ENCODE data around the gene NCBP2L. TPM values are rescaled to one million over a fixed set of nuclear protein-coding genes. Genes with fewer than 3 reads are reported as not detected.

Gene NCBP2L
- total RNA-seq (2014; rRNA removed), result not detected in 2 replicates
- Bru-seq, nascent RNA, result percentile 4 among the genes with signal in this experiment
- percentile 4 among the genes with signal in this experiment for BruChase-seq, experiment 1, labeled RNA remaining after a 6-hour chase
- BruChase-seq, experiment 2, labeled RNA remaining after a 2-hour chase, result percentile 6 among the genes with signal in this experiment
- long read RNA-seq, result 0 reads

- ATAC-seq (no peak), DNase-seq (no peak)
- H4K20me1 ChIP-seq (ENCODE audit: low read length), result no peaks in the 10 kb centered on the region
- peak within 1 kb of the TSS; percentile 95 for H3K4me2 ChIP-seq (ENCODE audit: low read length)
- no peaks in the 10 kb centered on the region for H3F3A ChIP-seq (ENCODE audit: low read length, unreplicated experiment)
- peak within 1 kb of the TSS; percentile 84 for H2AFZ ChIP-seq (ENCODE audit: low read length)
- no peak within 1 kb of the TSS for H3K9ac ChIP-seq (ENCODE audit: low read length)
- H3K9me2 ChIP-seq (replicated peaks; ENCODE audit: low read length), result no peaks in the 10 kb centered on the region
- ChIA-PET CTCF (interaction anchor here (0.6 to 3.0 kb wide), 9 partner anchors 45 to 454 kb away, joined by 3 to 27 read pairs (median 3); no protein-coding TSS in a partner anchor), POLR2A (ENCODE audit: unreplicated experiment) (no interaction called here)
- intact Hi-C loops (cut with micrococcal nuclease), result loop anchor here (1.0 to 5.0 kb wide), 6 partner anchors 104 to 750 kb away; no protein-coding TSS in a partner anchor
- H3K9me3 ChIP-seq (ENCODE audit: low read length), result no peaks in the 10 kb centered on the region
- H3K4me3 ChIP-seq (ENCODE audit: low read length), result peak within 1 kb of the TSS; percentile 77
- no peaks in the 10 kb centered on the region for H3K36me3 ChIP-seq (ENCODE audit: low read depth, low read length)
- TF ChIP-seq EZH2 (IDR thresholded peaks at IDR 0.05; ENCODE audit: low read length, unreplicated experiment) (no peak), EZH2phosphoT487 (IDR thresholded peaks at IDR 0.05; ENCODE audit: borderline replicate concordance, low read length) (no peak)
- TF ChIP-seq, protein P1, sequence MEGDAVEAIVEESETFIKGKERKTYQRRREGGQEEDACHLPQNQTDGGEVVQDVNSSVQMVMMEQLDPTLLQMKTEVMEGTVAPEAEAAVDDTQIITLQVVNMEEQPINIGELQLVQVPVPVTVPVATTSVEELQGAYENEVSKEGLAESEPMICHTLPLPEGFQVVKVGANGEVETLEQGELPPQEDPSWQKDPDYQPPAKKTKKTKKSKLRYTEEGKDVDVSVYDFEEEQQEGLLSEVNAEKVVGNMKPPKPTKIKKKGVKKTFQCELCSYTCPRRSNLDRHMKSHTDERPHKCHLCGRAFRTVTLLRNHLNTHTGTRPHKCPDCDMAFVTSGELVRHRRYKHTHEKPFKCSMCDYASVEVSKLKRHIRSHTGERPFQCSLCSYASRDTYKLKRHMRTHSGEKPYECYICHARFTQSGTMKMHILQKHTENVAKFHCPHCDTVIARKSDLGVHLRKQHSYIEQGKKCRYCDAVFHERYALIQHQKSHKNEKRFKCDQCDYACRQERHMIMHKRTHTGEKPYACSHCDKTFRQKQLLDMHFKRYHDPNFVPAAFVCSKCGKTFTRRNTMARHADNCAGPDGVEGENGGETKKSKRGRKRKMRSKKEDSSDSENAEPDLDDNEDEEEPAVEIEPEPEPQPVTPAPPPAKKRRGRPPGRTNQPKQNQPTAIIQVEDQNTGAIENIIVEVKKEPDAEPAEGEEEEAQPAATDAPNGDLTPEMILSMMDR (conservative IDR thresholded peaks at IDR 0.05; ENCODE audit: low read depth, low read length), result no peak
- no peaks in the 10 kb centered on the region for H3K27me3 ChIP-seq (ENCODE audit: low read length)
- BruUV-seq (replicated peaks), result no TSS peak
- H3K4me1 ChIP-seq (ENCODE audit: insufficient read depth, low read length), result peaks cover 10% of the 10 kb centered on the region
- no peak within 1 kb of the TSS for H3K27ac ChIP-seq (ENCODE audit: low read length)
- no peaks in the 10 kb centered on the region for H3K79me2 ChIP-seq (ENCODE audit: low read length)
These were observed at the start of gene NCBP2L for GRCh38 chrX:107777536-107777832. TSS of gene NCBP2L (plus strand) at chrX:107777733. CDS start at chrX:107794221, 16,488 bp downstream.

GRCh38 chrX:107728371-107729099, 49.0 kb upstream of the NCBP2L start:
- H3K4me3 ChIP-seq (ENCODE audit: low read length), result no peak overlapping the region
- ChIA-PET POLR2A (ENCODE audit: unreplicated experiment) (no interaction called here), CTCF (no interaction called here)
- TF ChIP-seq EZH2 (IDR thresholded peaks at IDR 0.05; ENCODE audit: low read length, unreplicated experiment) (no peak), EZH2phosphoT487 (IDR thresholded peaks at IDR 0.05; ENCODE audit: borderline replicate concordance, low read length) (no peak)
- TF ChIP-seq, protein P1 (conservative IDR thresholded peaks at IDR 0.05; ENCODE audit: low read depth, low read length), result no peak
- no peaks in the 10 kb centered on the region for H4K20me1 ChIP-seq (ENCODE audit: low read length)
- DNase-seq (no peak), ATAC-seq (no peak)
- peaks cover 4% of the 10 kb centered on the region for H3F3A ChIP-seq (ENCODE audit: low read length, unreplicated experiment)
- peaks cover 67% of the 10 kb centered on the region for H3K4me1 ChIP-seq (ENCODE audit: insufficient read depth, low read length)
- no peaks in the 10 kb centered on the region for H3K9me3 ChIP-seq (ENCODE audit: low read length)
- no peak overlapping the region for H3K27ac ChIP-seq (ENCODE audit: low read length)
- no peak overlapping the region for H2AFZ ChIP-seq (ENCODE audit: low read length)
- H3K9me2 ChIP-seq (replicated peaks; ENCODE audit: low read length), result no peaks in the 10 kb centered on the region
- H3K9ac ChIP-seq (ENCODE audit: low read length), result no peak overlapping the region
- H3K27me3 ChIP-seq (ENCODE audit: low read length), result no peaks in the 10 kb centered on the region
- intact Hi-C loops (cut with micrococcal nuclease), result no loop called here
- no peaks in the 10 kb centered on the region for H3K79me2 ChIP-seq (ENCODE audit: low read length)
- no peak overlapping the region for H3K4me2 ChIP-seq (ENCODE audit: low read length)
- H3K36me3 ChIP-seq (ENCODE audit: low read depth, low read length), result no peaks in the 10 kb centered on the region
- no TSS peak for BruUV-seq (replicated peaks)

Data from PC-3 (cell line).